ENCODE results near the gene ARHGAP26. TPM values are rescaled to one million over a fixed set of nuclear protein-coding genes. Genes with fewer than 3 reads are reported as not detected.

Gene ARHGAP26
- total RNA-seq, 4 donors from 2014 or later = 61.0 to 76.7 (median 61.2) TPM

DNA sequence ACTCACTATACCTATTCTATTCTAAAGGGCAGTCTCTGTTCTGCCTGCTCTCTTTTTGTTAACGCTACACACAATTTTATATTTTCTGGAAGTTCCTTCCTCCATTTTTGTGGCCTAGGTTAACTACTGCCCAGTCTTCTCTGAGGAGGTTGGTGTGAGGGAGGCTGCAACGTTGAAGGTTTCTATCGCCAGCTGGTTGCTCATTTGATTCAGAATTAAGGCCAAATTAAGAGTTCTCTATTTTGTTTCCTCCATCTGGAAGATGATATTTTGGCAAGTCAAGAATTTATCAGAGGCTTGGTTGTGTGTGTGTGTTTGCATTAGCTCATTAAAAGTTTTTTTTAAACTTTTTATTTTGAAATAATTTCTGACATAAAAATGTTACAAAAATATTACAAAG is 175.1 kb downstream of the ARHGAP26 start:
- Histone ChIP-seq H3K36me3 (no peaks in the 10 kb centered on the region), H3K9me3 (no peaks in the 10 kb centered on the region), H3K4me1 (no peaks in the 10 kb centered on the region), H3K27ac (no peak overlapping the region), H3K27me3 (no peaks in the 10 kb centered on the region), H3K4me3 (no peak overlapping the region)
- no peak for DNase-seq
- in situ Hi-C loops (cut with MboI; ENCODE audit: low pct_ligation_motif_present in 1 of 4, low pct_unique_long_range_greater_than_20kb in 1 of 4, low sequenced_read_pairs in 3 of 4) (no loop called here), intact Hi-C loops (cut with DNase I; ENCODE audit: low total_unique reads) (no loop called here)
- 76 to 90% methylated on average over 3 of the region's 3 CpGs for WGBS, 2 donors (ENCODE audit: low coverage in 1 of 2)
- TF ChIP-seq POLR2AphosphoS5 (IDR thresholded peaks at IDR 0.05) = no peak
- TF ChIP-seq EP300 (IDR thresholded peaks at IDR 0.05; ENCODE audit: low read depth) = no peak
- TF ChIP-seq POLR2A (IDR thresholded peaks at IDR 0.05) = no peak
- TF ChIP-seq, protein P1, sequence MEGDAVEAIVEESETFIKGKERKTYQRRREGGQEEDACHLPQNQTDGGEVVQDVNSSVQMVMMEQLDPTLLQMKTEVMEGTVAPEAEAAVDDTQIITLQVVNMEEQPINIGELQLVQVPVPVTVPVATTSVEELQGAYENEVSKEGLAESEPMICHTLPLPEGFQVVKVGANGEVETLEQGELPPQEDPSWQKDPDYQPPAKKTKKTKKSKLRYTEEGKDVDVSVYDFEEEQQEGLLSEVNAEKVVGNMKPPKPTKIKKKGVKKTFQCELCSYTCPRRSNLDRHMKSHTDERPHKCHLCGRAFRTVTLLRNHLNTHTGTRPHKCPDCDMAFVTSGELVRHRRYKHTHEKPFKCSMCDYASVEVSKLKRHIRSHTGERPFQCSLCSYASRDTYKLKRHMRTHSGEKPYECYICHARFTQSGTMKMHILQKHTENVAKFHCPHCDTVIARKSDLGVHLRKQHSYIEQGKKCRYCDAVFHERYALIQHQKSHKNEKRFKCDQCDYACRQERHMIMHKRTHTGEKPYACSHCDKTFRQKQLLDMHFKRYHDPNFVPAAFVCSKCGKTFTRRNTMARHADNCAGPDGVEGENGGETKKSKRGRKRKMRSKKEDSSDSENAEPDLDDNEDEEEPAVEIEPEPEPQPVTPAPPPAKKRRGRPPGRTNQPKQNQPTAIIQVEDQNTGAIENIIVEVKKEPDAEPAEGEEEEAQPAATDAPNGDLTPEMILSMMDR (IDR thresholded peaks at IDR 0.05) = no peak

DNA sequence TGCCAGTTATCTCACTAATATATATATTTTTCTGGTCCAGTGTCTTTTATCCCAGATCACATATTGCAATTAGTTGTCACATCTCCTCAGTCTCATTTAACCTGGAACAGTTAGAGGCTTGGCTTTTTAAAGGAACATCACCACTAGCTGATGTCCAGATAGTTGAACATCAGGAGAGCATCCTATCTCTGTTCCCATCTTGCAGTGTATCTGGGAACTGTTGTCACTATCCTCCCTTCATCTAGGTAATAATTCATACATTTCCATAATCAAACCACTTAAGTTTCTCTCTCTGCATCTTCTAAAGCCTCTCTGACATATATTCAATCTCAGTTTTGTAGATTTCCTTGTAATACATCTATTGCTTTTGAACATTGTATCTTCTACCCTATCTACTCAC is 175.7 kb downstream of the ARHGAP26 start:
- no peak for DNase-seq
- no peaks in the 10 kb centered on the region for H3K9me3 ChIP-seq
- no peak overlapping the region for H3K4me3 ChIP-seq
- no peaks in the 10 kb centered on the region for H3K27me3 ChIP-seq
- H3K4me1 ChIP-seq = no peaks in the 10 kb centered on the region
- TF ChIP-seq, protein P1 (IDR thresholded peaks at IDR 0.05) = no peak
- TF ChIP-seq POLR2AphosphoS5 (IDR thresholded peaks at IDR 0.05) (no peak), EP300 (IDR thresholded peaks at IDR 0.05; ENCODE audit: low read depth) (no peak), POLR2A (IDR thresholded peaks at IDR 0.05) (no peak)
- intact Hi-C loops (cut with DNase I; ENCODE audit: low total_unique reads) (no loop called here), in situ Hi-C loops (cut with MboI; ENCODE audit: low pct_ligation_motif_present in 1 of 4, low pct_unique_long_range_greater_than_20kb in 1 of 4, low sequenced_read_pairs in 3 of 4) (no loop called here)
- H3K36me3 ChIP-seq = no peaks in the 10 kb centered on the region
- no peak overlapping the region for H3K27ac ChIP-seq

- TF ChIP-seq EP300 (IDR thresholded peaks at IDR 0.05; ENCODE audit: low read depth) (no peak), POLR2A (IDR thresholded peaks at IDR 0.05) (no peak), POLR2AphosphoS5 (IDR thresholded peaks at IDR 0.05) (no peak)
- TF ChIP-seq, protein P1 (IDR thresholded peaks at IDR 0.05) = no peak
- in situ Hi-C loops (cut with MboI; ENCODE audit: low pct_ligation_motif_present in 1 of 4, low pct_unique_long_range_greater_than_20kb in 1 of 4, low sequenced_read_pairs in 3 of 4) (no loop called here), intact Hi-C loops (cut with DNase I; ENCODE audit: low total_unique reads) (no loop called here)
- no peak overlapping the region for H3K4me3 ChIP-seq
- no peak for DNase-seq
- H3K9me3 ChIP-seq = no peaks in the 10 kb centered on the region
- no peaks in the 10 kb centered on the region for H3K27me3 ChIP-seq
- no peaks in the 10 kb centered on the region for H3K36me3 ChIP-seq
- H3K4me1 ChIP-seq = no peaks in the 10 kb centered on the region
- WGBS, 2 donors (ENCODE audit: low coverage in 1 of 2) = 79 to 93% methylated on average over 4 of the region's 4 CpGs
- H3K27ac ChIP-seq = no peak overlapping the region
Measured at GRCh38 chr5:142946547-142947426, 176.6 kb downstream of the ARHGAP26 start.

DNA sequence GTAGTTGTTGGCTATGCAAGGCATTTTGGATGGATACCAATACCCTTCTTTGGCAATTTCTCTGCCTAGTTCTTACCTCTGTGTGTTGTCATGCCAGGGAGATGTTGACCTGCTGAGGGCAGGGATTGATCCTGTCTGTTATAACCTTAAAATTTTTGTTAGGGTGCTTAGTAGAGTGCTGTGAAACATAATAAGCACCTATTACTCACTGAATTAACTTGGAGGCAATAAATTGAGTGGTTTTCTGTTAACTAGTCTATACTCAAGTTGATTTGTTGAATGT is 177.2 kb downstream of the ARHGAP26 start:
- TF ChIP-seq, protein P1 (IDR thresholded peaks at IDR 0.05) = no peak
- TF ChIP-seq EP300 (IDR thresholded peaks at IDR 0.05; ENCODE audit: low read depth) (no peak), POLR2AphosphoS5 (IDR thresholded peaks at IDR 0.05) (no peak), POLR2A (IDR thresholded peaks at IDR 0.05) (no peak)
- Histone ChIP-seq H3K27me3 (no peaks in the 10 kb centered on the region), H3K4me1 (no peaks in the 10 kb centered on the region), H3K36me3 (no peaks in the 10 kb centered on the region), H3K9me3 (no peaks in the 10 kb centered on the region), H3K4me3 (no peak overlapping the region), H3K27ac (no peak overlapping the region)
- in situ Hi-C loops (cut with MboI; ENCODE audit: low pct_ligation_motif_present in 1 of 4, low pct_unique_long_range_greater_than_20kb in 1 of 4, low sequenced_read_pairs in 3 of 4) (no loop called here), intact Hi-C loops (cut with DNase I; ENCODE audit: low total_unique reads) (no loop called here)
- no peak for DNase-seq
